Brain pericyte (primary cell): Measurements from ENCODE around the gene RBP3.

Experiments
- DNase-seq: peaks from one replicate; pipeline ENCODE4 v3.0.0-alpha.2; 2012; ENCODE audit warnings: low read depth, low spot score

Gene RBP3

DNA sequence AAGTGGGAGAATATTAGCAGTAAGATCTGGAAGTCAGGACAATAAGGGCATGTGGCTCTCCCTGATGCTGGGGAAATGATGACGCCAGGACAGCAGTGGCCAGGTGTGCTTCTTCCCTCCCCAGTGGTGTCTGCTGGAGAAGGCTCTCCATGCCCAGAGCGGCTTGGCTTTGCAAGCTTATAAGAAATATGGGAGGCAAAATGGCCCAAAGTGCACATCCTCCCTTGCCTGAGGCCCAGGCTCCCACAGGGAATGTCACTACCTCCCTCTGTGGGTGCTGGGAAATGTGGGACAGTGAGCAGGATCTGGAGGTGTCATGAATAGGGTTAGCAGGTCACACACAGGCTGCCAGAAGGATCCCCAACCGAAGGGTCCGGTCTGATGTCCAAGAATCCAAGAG, 53.0 kb downstream of the RBP3 start:
- no peak for DNase-seq

DNA sequence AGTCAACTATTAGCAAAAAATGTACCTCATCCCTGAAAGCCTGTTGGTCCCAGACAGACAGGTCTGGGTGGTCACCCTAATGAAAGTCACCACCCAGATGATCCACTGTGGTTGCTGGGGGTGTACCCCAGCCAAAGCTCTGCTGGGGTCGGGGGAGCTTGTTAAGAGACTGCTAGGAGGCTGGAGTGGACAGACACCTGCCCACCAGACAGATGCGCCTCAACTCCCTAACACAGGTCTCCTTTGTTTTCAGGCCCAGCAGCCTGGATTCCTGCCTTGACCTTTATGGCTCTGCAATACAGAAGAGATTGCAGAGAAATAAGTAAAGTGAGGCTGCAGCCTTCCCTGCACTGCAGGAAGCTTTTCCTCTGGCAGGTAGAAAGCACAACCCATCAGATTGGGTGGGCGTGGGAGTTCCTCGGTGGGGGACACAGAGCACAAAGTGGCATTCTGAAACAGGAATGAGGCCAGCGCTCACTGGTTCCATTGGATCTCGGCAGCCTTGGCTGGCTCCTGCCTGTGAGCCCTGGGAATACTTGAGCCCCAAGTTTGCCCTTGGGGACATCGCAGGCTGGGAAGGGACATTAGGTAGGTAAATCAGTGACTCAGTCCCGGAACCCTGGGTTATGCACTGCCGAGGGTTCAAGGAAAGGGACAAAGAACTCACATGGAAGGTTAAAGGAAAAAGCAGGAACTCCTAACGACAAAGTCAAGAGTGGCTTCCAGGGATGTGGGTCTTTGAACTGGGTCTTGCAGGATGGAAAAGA, 53.9 kb downstream of the RBP3 start:
- no peak for DNase-seq

DNA sequence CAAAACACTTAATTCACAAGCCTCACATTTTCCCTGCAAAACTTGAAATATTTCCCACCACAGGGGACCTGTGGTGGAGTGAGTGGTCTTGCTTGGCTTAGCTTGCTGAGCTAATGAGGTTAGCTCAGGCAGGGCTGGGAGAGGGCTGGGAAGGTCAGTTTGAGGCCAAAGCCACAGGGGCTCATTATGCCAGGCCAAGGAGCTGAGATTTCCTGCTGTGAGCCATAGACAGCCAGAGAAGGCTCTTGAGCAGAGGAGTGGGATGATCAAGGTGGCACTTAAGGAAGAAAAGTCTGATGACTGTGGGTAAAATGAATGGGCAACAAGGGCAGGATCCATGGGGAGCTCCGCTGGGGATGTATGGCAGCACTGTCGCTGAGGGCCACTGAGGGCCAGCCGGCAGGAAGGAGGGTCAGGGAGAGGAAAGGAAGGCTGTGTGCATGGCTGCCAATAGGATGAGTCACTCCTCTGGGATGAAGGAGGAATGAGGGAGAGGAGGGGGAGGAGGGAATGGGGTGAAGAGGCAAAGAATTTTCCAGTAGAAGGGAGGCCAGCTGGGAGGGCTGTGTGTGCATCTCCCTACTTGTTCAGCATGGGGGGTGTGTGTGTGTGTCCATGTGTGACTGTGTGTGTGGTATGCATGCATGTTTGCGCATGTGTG, 54.6 kb downstream of the RBP3 start:
- DNase-seq, result peak; percentile 47

DNA sequence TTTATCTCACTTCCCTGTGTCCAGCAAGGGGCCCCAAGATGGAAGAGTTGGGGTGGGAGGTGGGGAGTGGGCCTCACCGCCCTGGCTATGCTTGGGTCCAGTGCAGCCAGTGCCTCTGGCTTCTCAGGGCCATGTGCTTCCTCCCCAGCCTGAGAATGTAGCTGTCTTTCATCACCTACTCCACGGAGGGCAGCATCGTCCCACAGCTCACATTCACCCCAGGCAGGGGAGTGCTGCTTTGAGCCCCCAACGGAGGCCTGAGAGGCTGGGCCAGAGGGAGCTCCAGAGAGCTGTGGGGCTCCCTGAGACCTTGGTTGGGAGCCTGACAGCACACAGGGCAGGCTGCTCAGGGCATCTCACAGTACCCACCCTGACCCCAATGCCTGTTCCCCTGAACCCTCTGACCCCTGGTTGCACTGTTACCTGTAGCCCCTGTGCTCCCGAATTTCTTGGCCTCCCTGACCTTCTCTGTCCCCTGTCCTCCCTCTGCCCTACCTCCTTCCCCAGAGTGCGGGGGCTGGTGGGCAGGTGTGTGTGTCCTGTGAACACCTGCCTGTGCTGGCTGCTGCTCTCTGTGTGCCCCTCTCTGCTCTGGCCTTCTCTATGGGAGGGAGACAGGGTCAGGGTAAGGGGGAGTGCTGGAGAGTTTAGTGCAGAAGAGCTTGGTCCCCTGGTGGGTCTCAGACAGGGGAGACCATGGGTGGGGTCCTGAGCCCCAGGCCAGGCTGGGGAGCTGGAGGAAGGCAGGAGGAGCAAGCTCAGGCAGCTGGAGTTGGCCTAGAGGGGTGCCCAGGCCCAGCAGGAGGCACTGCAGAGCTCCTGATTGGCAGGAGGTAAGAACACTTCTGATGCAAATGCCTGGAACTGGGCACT, 55.5 kb downstream of the RBP3 start:
- DNase-seq, result no peak

DNA sequence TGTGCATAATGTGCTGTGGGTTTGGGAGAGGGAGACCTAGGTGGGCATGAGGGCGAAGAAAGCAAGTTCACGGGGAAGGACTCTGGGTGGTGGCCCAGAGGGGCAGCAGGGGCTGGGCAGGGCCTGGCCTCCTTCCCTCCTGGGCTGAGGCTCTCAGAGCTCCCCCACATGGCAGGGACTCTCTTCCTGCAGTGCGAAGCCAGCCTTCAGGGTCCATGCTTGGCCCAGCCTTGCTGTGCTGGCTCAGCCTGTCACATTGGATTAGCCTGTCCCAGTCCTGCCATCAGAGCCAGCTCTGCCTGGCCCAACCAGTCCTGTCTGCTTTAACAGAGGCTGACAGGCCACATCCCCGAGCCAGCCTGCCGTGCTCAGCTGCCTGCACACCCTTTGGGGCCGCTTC, 56.3 kb downstream of the RBP3 start:
- no peak for DNase-seq

DNA sequence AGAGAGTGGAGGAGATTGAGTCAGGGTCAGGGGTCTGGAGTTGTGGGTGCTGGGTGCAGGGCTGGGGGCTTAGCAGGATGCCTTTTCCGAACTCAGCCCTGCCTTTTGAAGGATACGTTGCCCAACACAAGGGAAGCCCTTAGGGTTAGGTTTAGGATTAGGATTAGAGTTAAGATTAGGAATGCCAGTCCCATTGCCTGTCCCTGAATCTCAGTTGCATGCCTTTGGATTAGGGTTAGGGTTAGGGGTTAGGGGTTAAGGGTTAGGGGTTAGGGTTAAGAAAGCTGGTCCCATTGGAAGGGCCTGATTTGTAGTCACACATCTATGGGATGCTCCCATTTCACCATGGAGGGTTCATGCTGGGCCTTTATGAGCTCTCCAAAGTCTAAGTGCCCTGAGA, 56.8 kb downstream of the RBP3 start:
- no peak for DNase-seq

DNA sequence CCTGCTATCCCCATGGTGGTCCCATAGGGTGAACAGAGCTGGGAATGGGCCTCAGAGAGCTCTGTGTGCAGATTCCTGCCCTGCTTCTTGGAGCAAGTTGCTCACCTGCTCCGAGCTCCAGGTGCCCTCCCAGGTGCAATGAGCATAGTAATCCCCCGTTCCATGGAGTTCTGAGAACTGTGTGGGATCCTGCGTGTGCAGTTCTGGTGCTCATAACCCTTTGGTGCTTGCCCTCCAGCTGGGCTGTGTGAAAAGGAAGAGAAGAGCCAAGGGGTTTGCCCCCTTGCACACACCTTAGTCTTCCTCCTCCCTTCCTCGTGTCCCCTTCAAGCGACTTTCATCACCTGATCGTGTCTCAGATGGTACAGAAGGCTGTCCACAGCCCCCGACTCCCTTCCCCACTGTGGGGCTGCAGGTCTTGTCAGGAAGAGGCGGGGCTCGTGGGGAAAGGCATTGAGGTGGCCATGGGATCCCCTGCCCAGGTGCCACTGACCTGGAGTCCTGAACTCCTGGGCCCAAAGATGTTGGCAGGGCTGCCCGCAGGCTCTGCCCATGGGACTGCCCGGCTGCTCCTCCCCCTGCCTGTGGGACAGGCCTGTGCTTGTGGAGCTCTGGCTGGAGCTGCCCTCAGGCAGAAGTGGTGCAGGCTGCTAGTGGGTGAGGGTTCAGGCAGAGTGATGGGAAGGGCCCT, 57.8 kb downstream of the RBP3 start:
- no peak for DNase-seq

DNA sequence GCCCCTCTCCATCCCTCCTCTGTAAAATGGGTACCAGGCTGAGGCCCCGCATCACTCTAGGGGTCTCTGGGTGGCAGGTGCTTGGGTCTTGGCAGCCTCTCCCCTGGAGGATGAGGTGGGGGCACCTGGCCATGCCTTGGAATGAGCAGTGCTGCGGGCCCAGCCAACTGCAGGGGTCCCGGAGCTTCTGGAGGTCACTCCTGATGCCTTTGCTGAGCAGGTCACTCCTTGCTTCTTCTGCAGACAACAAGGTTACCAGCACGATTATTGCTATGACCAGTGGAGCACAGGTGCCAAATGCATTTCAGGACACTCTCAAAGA, 58.3 kb downstream of the RBP3 start:
- DNase-seq, result no peak

DNA sequence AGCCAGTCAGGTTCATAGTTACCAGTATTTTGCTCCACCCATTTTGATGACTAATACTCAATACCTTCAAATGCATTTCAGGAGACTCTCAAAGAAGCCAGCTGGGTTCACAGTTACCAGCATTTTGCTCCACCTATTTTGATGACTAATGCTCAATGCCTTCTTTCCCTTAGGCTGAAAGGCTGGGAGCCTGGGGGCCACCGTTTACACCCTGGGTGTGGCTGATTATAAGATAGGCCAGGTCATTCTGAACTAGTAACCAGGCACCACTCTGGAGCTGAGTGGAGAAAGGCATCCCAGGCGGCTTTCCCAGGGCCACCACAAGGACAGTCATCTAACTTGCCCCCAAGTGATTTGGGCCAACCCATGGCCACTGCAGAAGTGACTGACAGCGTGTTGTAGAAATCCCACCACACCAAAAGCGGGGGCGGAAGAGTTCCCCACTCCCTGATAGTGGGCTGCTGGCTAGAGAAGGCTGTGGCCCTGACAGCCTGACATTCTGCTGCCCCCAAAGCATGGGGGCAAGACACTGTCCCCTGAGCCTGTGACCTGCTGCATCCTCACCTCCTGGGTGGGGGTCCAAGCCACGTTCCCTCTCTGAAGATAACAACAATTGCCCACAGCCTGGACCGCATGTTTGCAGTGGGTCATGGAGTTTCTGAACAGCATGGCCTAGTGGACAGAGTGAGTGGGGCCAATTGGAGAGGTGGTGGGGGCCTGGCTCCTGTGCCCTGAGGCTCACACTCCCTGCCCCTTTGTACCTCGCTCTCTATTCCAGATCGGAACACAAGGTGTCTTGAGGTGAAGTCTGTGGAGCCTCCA, 58.9 kb downstream of the RBP3 start:
- DNase-seq, result no peak
